GM12878 (cell line): ENCODE measurements around the gene DSTN. TPM values are rescaled to one million over a fixed set of nuclear protein-coding genes. Genes with fewer than 3 reads are reported as not detected.

Experiments used
- ATAC-seq: fragments of 200-7000 bp; cut with Tn5 transposase; 3 replicates; pipeline ENCODE4 v1.9.1; 2020; ENCODE audit warnings: mild to moderate bottlenecking, moderate library complexity
- BruUV-seq: library from RNA; stranded (reverse); fragments of 400-500 nt; replicated peaks from 2 replicates; lab custom pipeline; 2021; lab: Mats Ljungman, UMichigan
- CTCF ChIA-PET: fragments of 300-600 bp; sonication (Branson Sonifier 250); formaldehyde crosslinking; extraction: SDS; loops from one replicate; lab custom pipeline; 2021; ENCODE audit warnings: inconsistent platforms; lab: Yijun Ruan, JAX
- POLR2A ChIA-PET: fragments of 350-600 bp; formaldehyde crosslinking; extraction: SDS; loops from one replicate; lab custom pipeline; 2021; ENCODE audit warnings: inconsistent platforms; lab: Charles Lee
- RAD21 ChIA-PET: fragments of 300-600 bp; sonication (Branson Sonifier 250); formaldehyde crosslinking; loops from one replicate; lab custom pipeline; 2023; ENCODE audit warnings: antibody characterized with exemption; ENCODE audit not compliant: unreplicated experiment; lab: Charles Lee
- SMC1A ChIA-PET: fragments of 300-600 bp; sonication (Branson Sonifier 250); formaldehyde crosslinking; loops from one replicate; lab custom pipeline; 2023; ENCODE audit not compliant: unreplicated experiment, uncharacterized antibody; lab: Charles Lee
- DNase-seq: peaks from one replicate; pipeline ENCODE4 v3.0.0-alpha.2; 2011; ENCODE audit warnings: low read depth, low spot score
- FAIRE-seq: peaks from 3 replicates; lab custom pipeline; 2011; peaks lifted over from hg19 to GRCh38; lab: Jason Lieb, UNC
- H2AFZ ChIP-seq: 2 replicates; pipeline ENCODE4 v1.6.0; 2011; ENCODE audit warnings: low read depth, low read length, control low read depth; ENCODE audit not compliant: control insufficient read depth
- H3K27ac ChIP-seq: 2 replicates; pipeline ENCODE4 v1.5.1; 2011; ENCODE audit warnings: control low read depth; ENCODE audit not compliant: control insufficient read depth, insufficient read depth
- H3K27me3 ChIP-seq, 2 experiments: replicated peaks in 1 of 2; 2 replicates each; pipeline versions ENCODE4 v1.6.0 to v1.6.1; 2011; ENCODE audit warnings: low read length in 1 of 2; ENCODE audit not compliant: control insufficient read depth in 2 of 2, insufficient read depth in 2 of 2
- H3K36me3 ChIP-seq, 2 experiments: 2 replicates each; pipeline ENCODE4 v1.5.1; 2011; ENCODE audit warnings: low read length in 1 of 2; ENCODE audit not compliant: control insufficient read depth in 2 of 2, insufficient read depth in 2 of 2
- H3K4me1 ChIP-seq: 2 replicates; pipeline ENCODE4 v1.6.1; 2011; ENCODE audit warnings: mild to moderate bottlenecking, low read length, moderate library complexity, mixed read lengths; ENCODE audit not compliant: control insufficient read depth, insufficient read depth
- H3K4me2 ChIP-seq: 2 replicates; pipeline ENCODE4 v1.6.0; 2011; ENCODE audit warnings: control low read depth; ENCODE audit not compliant: control insufficient read depth, insufficient read depth
- H3K4me3 ChIP-seq: fragments of 200-600 bp; sonication (generic); 2 replicates; pipeline ENCODE4 v1.5.1; 2016
- H3K79me2 ChIP-seq: 2 replicates; pipeline ENCODE4 v1.6.0; 2011; ENCODE audit warnings: low read length; ENCODE audit not compliant: control insufficient read depth, insufficient read depth
- H3K9ac ChIP-seq: 2 replicates; pipeline ENCODE4 v1.8.0; 2011; ENCODE audit warnings: low read length, control low read depth, mixed read lengths; ENCODE audit not compliant: control insufficient read depth, insufficient read depth
- H3K9me3 ChIP-seq: replicated peaks from 3 replicates; pipeline ENCODE4 v1.5.1; 2011; ENCODE audit warnings: mild to moderate bottlenecking, low read length; ENCODE audit not compliant: control insufficient read depth, insufficient read depth
- H4K20me1 ChIP-seq: 2 replicates; pipeline ENCODE4 v1.6.0; 2011; ENCODE audit not compliant: control insufficient read depth, insufficient read depth
- ATF7 ChIP-seq: fragments of 450-650 bp; IDR thresholded peaks from 2 replicates; pipeline ENCODE4 v1.6.1; 2016; ENCODE audit warnings: low read depth, mild to moderate bottlenecking
- CEBPB ChIP-seq, 2 experiments: fragments of 150-350 bp in 1 of 2; IDR thresholded peaks; 2 replicates each; pipeline ENCODE4 v1.6.1; 2012 to 2014; ENCODE audit warnings: low read depth in 2 of 2, low read length in 2 of 2, borderline replicate concordance in 1 of 2, inconsistent platforms in 1 of 2
- EZH2 ChIP-seq: IDR thresholded peaks from 2 replicates; pipeline ENCODE4 v1.6.1; 2012; ENCODE audit warnings: low read depth, mild to moderate bottlenecking, control low read depth, inconsistent platforms, low read length, borderline replicate concordance; ENCODE audit not compliant: control insufficient read depth
- HDAC6 ChIP-seq: fragments of 200-600 bp; sonication (generic); IDR thresholded peaks from one replicate; pipeline ENCODE4 v1.8.0; 2017; ENCODE audit warnings: antibody characterized with exemption; ENCODE audit not compliant: unreplicated experiment
- ZBTB4 ChIP-seq: fragments of 450-650 bp; formaldehyde crosslinking; IDR thresholded peaks from 2 replicates; pipeline ENCODE4 v1.4.0; 2022; ENCODE audit warnings: mild to moderate bottlenecking, moderate library complexity
- WGBS: methylation state at CpG from one replicate; pipeline ENCODE4 v1.1.6; 2016; ENCODE audit warnings: low lambda C conversion rate; ENCODE audit not compliant: insufficient replicate concordance, insufficient coverage; ENCODE audit errors: missing lambda C conversion rate; 5-methylcytosine and 5-hydroxymethylcytosine counted together
- in situ Hi-C: fragments of 300-500 bp; cut with MboI; formaldehyde crosslinking; loops from 9 replicates; pipeline ENCODE4 v1.14.3; 2018; ENCODE audit warnings: mixed read lengths
- intact Hi-C: fragments of 100-400 bp; cut with micrococcal nuclease; formaldehyde crosslinking; loops from one replicate; pipeline ENCODE4 v1.14.2; 2022; ENCODE audit not compliant: unreplicated experiment
- polyA plus RNA-seq, 11 experiments: library from polyadenylated mRNA; depleted of rRNA in 4 of 11; unstranded in 6 of 11; stranded (reverse) in 5 of 11; fragments of >200 nt; fragmentation: Nextera tagmentation in 4 of 11; fragmentation: Illumina TruSeq in 1 of 11; extraction: Ambion mirVana in 4 of 11; extraction: Trizol in 1 of 11; gene quantifications; 1 replicate in 1 of 11; 2 replicates in 10 of 11; pipeline versions ENCODE4 v1.2.1 to v1.2.3, GENCODE V29; 2011 to 2016; ENCODE audit warnings: inconsistent platforms in 2 of 11, missing spikeins in 2 of 11, low read depth in 1 of 11
- total RNA-seq, 4 experiments: library from RNA; depleted of rRNA in 3 of 4; stranded (reverse); fragments of >200 nt in 3 of 4; fragmentation: Illumina TruSeq in 1 of 4; extraction: Trizol in 1 of 4; gene quantifications; 2 replicates each; pipeline versions ENCODE4 v1.2.1 to v1.2.3, GENCODE V29; 2013 to 2021

DSTN gene
- total and polyA plus RNA-seq, 10 of the 15 experiments (the other 5 are each of a cell fraction or from before 2014, with no cell fraction given): 26.7 to 137 (median 40.8) TPM

- POLR2A ChIA-PET: no interaction called here
These were observed 20.4 kb downstream of the DSTN start for GRCh38 chr20:17590245-17590644.

GRCh38 chr20:17593902-17594301 lies 24.0 kb downstream of the DSTN start:
- Histone ChIP-seq H3K79me2 (no peaks in the 10 kb centered on the region), H3K27me3 (no peaks in the 10 kb centered on the region), H3K4me1 (no peaks in the 10 kb centered on the region), H3K9me3 (no peaks in the 10 kb centered on the region), H4K20me1 (no peaks in the 10 kb centered on the region), H3K27ac (no peak overlapping the region), H3K4me2 (no peak overlapping the region), H3K36me3 (no peaks in the 10 kb centered on the region), H3K9ac (no peak overlapping the region), H3K4me3 (no peak overlapping the region), H2AFZ (no peak overlapping the region)
- CTCF ChIA-PET: interaction anchor here (1.1 to 1.9 kb wide), 4 partner anchors 9 to 364 kb away, joined by 3 to 6 read pairs (median 4); no protein-coding TSS in a partner anchor
- no peak for TF ChIP-seq ZBTB4 (CRISPR knock-in tag)
- no TSS peak for BruUV-seq
- ATAC-seq (no peak), DNase-seq (no peak), FAIRE-seq (no peak)
- SMC1A ChIA-PET: interaction anchor here (0.7 to 1.7 kb wide), 5 partner anchors 14 to 344 kb away, joined by 3 to 5 read pairs (median 3); no protein-coding TSS in a partner anchor
- in situ Hi-C loops: no loop called here
- POLR2A ChIA-PET: no interaction called here
- WGBS: 95% methylated on average over 4 of the region's 4 CpGs
- RAD21 ChIA-PET: no interaction called here
- intact Hi-C loops: no loop called here

More at GRCh38 chr20:17590245-17590644, 20.4 kb downstream of the DSTN start:
- H3K27ac ChIP-seq: no peak overlapping the region
- CTCF ChIA-PET: interaction anchor here (1.2 to 1.9 kb wide), 5 partner anchors 11 to 92 kb away, joined by 3 to 10 read pairs (median 4); partner anchors contain the start of genes DSTN and RRBP1
- TF ChIP-seq EZH2: no peak
- no peak for TF ChIP-seq HDAC6
- TF ChIP-seq CEBPB (IDR thresholded peaks at IDR 0.05; ENCODE audit: borderline replicate concordance in 1 of 2, low read depth in 2 of 2, low read length in 2 of 2): no peak
- no peak for TF ChIP-seq ATF7
- no peaks in the 10 kb centered on the region for H3K27me3 ChIP-seq
- no peaks in the 10 kb centered on the region; the same call in 1 of the 2 replicates for H3K79me2 ChIP-seq
- no peaks in the 10 kb centered on the region for H3K4me1 ChIP-seq
- intact Hi-C loops: no loop called here
- RAD21 ChIA-PET: interaction anchor here (1.1 to 1.4 kb wide), 3 partner anchors 10 to 20 kb away, joined by 3 to 4 read pairs (median 3); partner anchors contain the start of gene DSTN
- no peak for FAIRE-seq
- no peak overlapping the region for H3K9ac ChIP-seq
- ATAC-seq: no peak
- no peak overlapping the region for H3K4me2 ChIP-seq
- H4K20me1 ChIP-seq: no peaks in the 10 kb centered on the region
- peak overlapping the region; percentile 20; the same call in 1 of the 2 replicates for H2AFZ ChIP-seq
- BruUV-seq: no TSS peak
- in situ Hi-C loops: no loop called here
- no peak for DNase-seq
- no peaks in the 10 kb centered on the region for H3K36me3 ChIP-seq
- no peaks in the 10 kb centered on the region for H3K9me3 ChIP-seq
- SMC1A ChIA-PET: interaction anchor here (1.0 to 1.4 kb wide), 3 partner anchors 9 to 19 kb away, joined by 5 read pairs; no protein-coding TSS in a partner anchor
- H3K4me3 ChIP-seq: no peak overlapping the region
- whole genome bisulfite sequencing: 4% methylated on average over 1 of the region's 1 CpG
